ENCODE results near the gene MAL.

DNA sequence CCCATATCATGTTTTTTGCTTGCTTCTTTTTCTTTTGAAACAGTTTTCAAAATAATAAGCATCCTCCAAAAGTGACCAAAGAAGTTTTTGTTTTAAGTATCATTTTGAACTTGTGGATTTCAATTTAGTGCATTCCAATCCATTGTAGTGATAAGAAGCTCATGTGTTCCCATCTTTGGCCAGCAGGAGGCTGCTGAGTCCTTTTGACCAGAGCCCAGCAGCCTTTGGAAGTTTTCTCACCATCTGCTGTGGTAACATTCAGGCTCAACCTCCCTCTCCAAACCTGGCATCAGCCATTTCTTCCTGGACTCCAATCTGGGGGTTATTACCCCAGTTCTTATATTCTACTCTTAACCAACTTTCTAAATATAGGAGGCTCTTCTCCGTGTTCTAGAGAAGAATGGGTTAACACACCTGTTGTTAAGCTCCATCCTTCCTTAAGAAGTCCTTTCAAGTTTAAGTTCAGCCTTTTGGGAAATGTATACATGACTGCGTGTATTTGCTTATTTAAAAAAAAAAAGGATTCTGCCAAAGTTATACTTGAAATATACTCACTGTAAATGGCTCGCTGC is 39.0 kb upstream of the MAL start:
- TF ChIP-seq ZNF331 (CRISPR knock-in tag; IDR thresholded peaks at IDR 0.05) (no peak), GTF3A (CRISPR knock-in tag; conservative IDR thresholded peaks at IDR 0.05) (no peak), BRCA1 (CRISPR knock-in tag; IDR thresholded peaks at IDR 0.05) (no peak), JUNB (CRISPR knock-in tag; IDR thresholded peaks at IDR 0.05; ENCODE audit: borderline replicate concordance) (no peak), NONO (IDR thresholded peaks at IDR 0.05) (no peak), NONO (CRISPR knock-in tag; conservative IDR thresholded peaks at IDR 0.05) (no peak)
- TF ChIP-seq, protein P1, sequence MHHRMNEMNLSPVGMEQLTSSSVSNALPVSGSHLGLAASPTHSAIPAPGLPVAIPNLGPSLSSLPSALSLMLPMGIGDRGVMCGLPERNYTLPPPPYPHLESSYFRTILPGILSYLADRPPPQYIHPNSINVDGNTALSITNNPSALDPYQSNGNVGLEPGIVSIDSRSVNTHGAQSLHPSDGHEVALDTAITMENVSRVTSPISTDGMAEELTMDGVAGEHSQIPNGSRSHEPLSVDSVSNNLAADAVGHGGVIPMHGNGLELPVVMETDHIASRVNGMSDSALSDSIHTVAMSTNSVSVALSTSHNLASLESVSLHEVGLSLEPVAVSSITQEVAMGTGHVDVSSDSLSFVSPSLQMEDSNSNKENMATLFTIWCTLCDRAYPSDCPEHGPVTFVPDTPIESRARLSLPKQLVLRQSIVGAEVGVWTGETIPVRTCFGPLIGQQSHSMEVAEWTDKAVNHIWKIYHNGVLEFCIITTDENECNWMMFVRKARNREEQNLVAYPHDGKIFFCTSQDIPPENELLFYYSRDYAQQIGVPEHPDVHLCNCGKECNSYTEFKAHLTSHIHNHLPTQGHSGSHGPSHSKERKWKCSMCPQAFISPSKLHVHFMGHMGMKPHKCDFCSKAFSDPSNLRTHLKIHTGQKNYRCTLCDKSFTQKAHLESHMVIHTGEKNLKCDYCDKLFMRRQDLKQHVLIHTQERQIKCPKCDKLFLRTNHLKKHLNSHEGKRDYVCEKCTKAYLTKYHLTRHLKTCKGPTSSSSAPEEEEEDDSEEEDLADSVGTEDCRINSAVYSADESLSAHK (CRISPR knock-in tag; IDR thresholded peaks at IDR 0.05; ENCODE audit: borderline replicate concordance): no peak
- TF ChIP-seq, protein P2, sequence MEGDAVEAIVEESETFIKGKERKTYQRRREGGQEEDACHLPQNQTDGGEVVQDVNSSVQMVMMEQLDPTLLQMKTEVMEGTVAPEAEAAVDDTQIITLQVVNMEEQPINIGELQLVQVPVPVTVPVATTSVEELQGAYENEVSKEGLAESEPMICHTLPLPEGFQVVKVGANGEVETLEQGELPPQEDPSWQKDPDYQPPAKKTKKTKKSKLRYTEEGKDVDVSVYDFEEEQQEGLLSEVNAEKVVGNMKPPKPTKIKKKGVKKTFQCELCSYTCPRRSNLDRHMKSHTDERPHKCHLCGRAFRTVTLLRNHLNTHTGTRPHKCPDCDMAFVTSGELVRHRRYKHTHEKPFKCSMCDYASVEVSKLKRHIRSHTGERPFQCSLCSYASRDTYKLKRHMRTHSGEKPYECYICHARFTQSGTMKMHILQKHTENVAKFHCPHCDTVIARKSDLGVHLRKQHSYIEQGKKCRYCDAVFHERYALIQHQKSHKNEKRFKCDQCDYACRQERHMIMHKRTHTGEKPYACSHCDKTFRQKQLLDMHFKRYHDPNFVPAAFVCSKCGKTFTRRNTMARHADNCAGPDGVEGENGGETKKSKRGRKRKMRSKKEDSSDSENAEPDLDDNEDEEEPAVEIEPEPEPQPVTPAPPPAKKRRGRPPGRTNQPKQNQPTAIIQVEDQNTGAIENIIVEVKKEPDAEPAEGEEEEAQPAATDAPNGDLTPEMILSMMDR (CRISPR knock-in tag; IDR thresholded peaks at IDR 0.05): peak; percentile 71

Measured in HepG2 (cell line).